HEK293T (cell line): ENCODE results near the gene TMEM94.

Source experiments
- CTCF ChIA-PET: fragments of 350-600 bp; formaldehyde crosslinking; extraction: SDS; loops from one replicate; lab custom pipeline; 2021; ENCODE audit warnings: antibody characterized with exemption, inconsistent platforms; lab: Yijun Ruan, JAX
- POLR2A ChIA-PET: fragments of 350-600 bp; formaldehyde crosslinking; extraction: SDS; loops from one replicate; lab custom pipeline; 2020; ENCODE audit warnings: antibody characterized with exemption, inconsistent platforms; lab: Yijun Ruan, JAX
- DNase-seq: peaks from one replicate; pipeline ENCODE4 v3.0.0; 2012; ENCODE audit warnings: mixed read lengths; ENCODE audit errors: extremely low spot score
- ARNT ChIP-seq: fragments of 450-650 bp; IDR thresholded peaks from 2 replicates; pipeline ENCODE4 v1.6.1; 2017; ENCODE audit warnings: mild to moderate bottlenecking
- BHLHE40 ChIP-seq: fragments of 450-650 bp; IDR thresholded peaks from 2 replicates; pipeline ENCODE4 v1.6.1; 2016; ENCODE audit warnings: mild to moderate bottlenecking, moderate library complexity, borderline replicate concordance
- CTBP1 ChIP-seq: fragments of 450-650 bp; IDR thresholded peaks from 2 replicates; pipeline ENCODE4 v1.6.1; 2016; ENCODE audit warnings: borderline replicate concordance
- ELF4 ChIP-seq: fragments of 450-650 bp; IDR thresholded peaks from 2 replicates; pipeline ENCODE4 v1.6.1; 2017; ENCODE audit warnings: antibody characterized with exemption
- FOXA1 ChIP-seq: fragments of 450-650 bp; IDR thresholded peaks from 2 replicates; pipeline ENCODE4 v1.6.1; 2016; ENCODE audit warnings: mild to moderate bottlenecking
- FOXK2 ChIP-seq: fragments of 450-650 bp; IDR thresholded peaks from 2 replicates; pipeline ENCODE4 v1.6.1; 2016; ENCODE audit warnings: mild to moderate bottlenecking
- FOXM1 ChIP-seq: fragments of 450-650 bp; IDR thresholded peaks from 2 replicates; pipeline ENCODE4 v1.6.1; 2017; ENCODE audit warnings: mild to moderate bottlenecking, borderline replicate concordance
- HDGF ChIP-seq: fragments of 450-650 bp; IDR thresholded peaks from 2 replicates; pipeline ENCODE4 v1.6.1; 2017; ENCODE audit warnings: antibody characterized with exemption, borderline replicate concordance
- L3MBTL2 ChIP-seq: fragments of 450-650 bp; conservative IDR thresholded peaks from 2 replicates; pipeline ENCODE4 v1.6.1; 2016; ENCODE audit warnings: mild to moderate bottlenecking
- LEF1 ChIP-seq: fragments of 450-650 bp; IDR thresholded peaks from 2 replicates; pipeline ENCODE4 v1.6.1; 2017; ENCODE audit warnings: mild to moderate bottlenecking, borderline replicate concordance
- NFRKB ChIP-seq: fragments of 450-650 bp; IDR thresholded peaks from 2 replicates; pipeline ENCODE4 v1.6.1; 2016; ENCODE audit warnings: mild to moderate bottlenecking, moderate library complexity
- PKNOX1 ChIP-seq: fragments of 450-650 bp; IDR thresholded peaks from 2 replicates; pipeline ENCODE4 v1.6.1; 2016
- SP1 ChIP-seq: fragments of 450-650 bp; IDR thresholded peaks from 2 replicates; pipeline ENCODE4 v1.6.1; 2017
- SUZ12 ChIP-seq: fragments of 450-650 bp; IDR thresholded peaks from 2 replicates; pipeline ENCODE4 v1.6.1; 2016; ENCODE audit warnings: mild to moderate bottlenecking
- TARDBP ChIP-seq: fragments of 450-650 bp; IDR thresholded peaks from 2 replicates; pipeline ENCODE4 v1.6.1; 2016
- ZNF384 ChIP-seq: fragments of 450-650 bp; IDR thresholded peaks from 2 replicates; pipeline ENCODE4 v1.6.1; 2016

Gene TMEM94

GRCh38 chr17:75414488-75414887 lies 41.9 kb upstream of the TMEM94 start:
- POLR2A ChIA-PET, result no interaction called here

GRCh38 chr17:75416006-75416405 lies 40.4 kb upstream of the TMEM94 start:
- POLR2A ChIA-PET, result interaction anchor here (1.3 kb wide), 1 partner anchor 10 kb away, joined by 4 read pairs; no protein-coding TSS in a partner anchor

More at GRCh38 chr17:75414488-75414887, 41.9 kb upstream of the TMEM94 start:
- CTCF ChIA-PET, result interaction anchor here (1.5 kb wide), 1 partner anchor 143 kb away, joined by 4 read pairs; the partner anchor contains the start of gene MIF4GD
- no peak for TF ChIP-seq HDGF
- TF ChIP-seq PKNOX1, result no peak
- TF ChIP-seq ARNT, result no peak
- no peak for TF ChIP-seq SP1
- TF ChIP-seq FOXM1, result no peak
- TF ChIP-seq ZNF384, result no peak
- no peak for TF ChIP-seq LEF1
- no peak for TF ChIP-seq FOXK2
- no peak for TF ChIP-seq CTBP1
- no peak for TF ChIP-seq L3MBTL2
- DNase-seq, result no peak

GRCh38 chr17:75417054-75417580 lies 39.3 kb upstream of the TMEM94 start:
- TF ChIP-seq FOXM1 (no peak), ELF4 (no peak), PKNOX1 (no peak), ZNF384 (no peak), SUZ12 (no peak), TARDBP (no peak), CTBP1 (no peak), NFRKB (no peak), HDGF (no peak), SP1 (no peak), ARNT (no peak), FOXK2 (no peak), FOXA1 (no peak)
- CTCF ChIA-PET, result no interaction called here
- POLR2A ChIA-PET, result interaction anchor here (0.6 kb wide), 1 partner anchor 167 kb away, joined by 3 read pairs; no protein-coding TSS in a partner anchor
- no peak for DNase-seq

More at GRCh38 chr17:75416006-75416405, 40.4 kb upstream of the TMEM94 start:
- CTCF ChIA-PET, result interaction anchor here (0.7 kb wide), 1 partner anchor 93 kb away, joined by 3 read pairs; no protein-coding TSS in a partner anchor
- DNase-seq, result no peak
- TF ChIP-seq L3MBTL2, result no peak
- TF ChIP-seq LEF1, result no peak
- no peak for TF ChIP-seq NFRKB
- TF ChIP-seq ARNT, result no peak
- no peak for TF ChIP-seq CTBP1
- TF ChIP-seq BHLHE40, result no peak
- no peak for TF ChIP-seq ZNF384
- TF ChIP-seq FOXK2, result no peak
- no peak for TF ChIP-seq FOXA1
- TF ChIP-seq SP1, result no peak
- TF ChIP-seq HDGF, result no peak
- no peak for TF ChIP-seq TARDBP
- TF ChIP-seq FOXM1, result no peak
- no peak for TF ChIP-seq ELF4
- no peak for TF ChIP-seq SUZ12

GRCh38 chr17:75418531-75418930 lies 37.9 kb upstream of the TMEM94 start:
- CTCF ChIA-PET, result interaction anchor here (0.6 to 0.7 kb wide), 4 partner anchors 119 to 197 kb away, joined by 5 to 6 read pairs (median 6); partner anchors contain the start of gene MIF4GD

GRCh38 chr17:75428543-75429469 lies 27.6 kb upstream of the TMEM94 start:
- TF ChIP-seq FOXM1 (no peak), NFRKB (no peak), CTBP1 (no peak), TARDBP (no peak), SUZ12 (no peak), ZNF384 (no peak), PKNOX1 (no peak), FOXK2 (no peak), HDGF (no peak), FOXA1 (no peak), ARNT (no peak)
- CTCF ChIA-PET, result interaction anchor here (1.0 kb wide), 1 partner anchor 25 kb away, joined by 4 read pairs; no protein-coding TSS in a partner anchor
- DNase-seq, result no peak
- POLR2A ChIA-PET, result interaction anchor here (1.8 to 4.5 kb wide), 3 partner anchors 23 to 28 kb away, joined by 6 to 24 read pairs (median 13); partner anchors contain the start of genes GRB2 and TMEM94

More at GRCh38 chr17:75418531-75418930, 37.9 kb upstream of the TMEM94 start:
- DNase-seq, result no peak
- TF ChIP-seq CTBP1 (no peak), NFRKB (no peak), FOXM1 (no peak), FOXA1 (no peak), BHLHE40 (no peak), ZNF384 (no peak), L3MBTL2 (no peak), ELF4 (no peak), HDGF (no peak)
- POLR2A ChIA-PET, result no interaction called here
